GM18502 (cell line): ENCODE measurements around the gene LPP.

ENCODE experiments used
- ATAC-seq: cut with Tn5 transposase; IDR thresholded peaks from one replicate; pipeline ENCODE4 v1.9.1; 2021; ENCODE audit warnings: mild to moderate bottlenecking; ENCODE audit not compliant: unreplicated experiment, poor library complexity

Gene LPP

GRCh38 chr3:188926111-188926510 is 772.2 kb downstream of the LPP start:
- ATAC-seq, result no peak

- no peak for ATAC-seq
Observed at GRCh38 chr3:188926741-188927511, 773.0 kb downstream of the LPP start.

- ATAC-seq, result no peak
Observed at GRCh38 chr3:188927971-188928370, 774.0 kb downstream of the LPP start.

GRCh38 chr3:188929137-188929536 is 775.2 kb downstream of the LPP start:
- no peak for ATAC-seq

GRCh38 chr3:188931036-188931435 is 777.1 kb downstream of the LPP start:
- ATAC-seq, result no peak

- no peak for ATAC-seq
Observed at GRCh38 chr3:188931531-188931930, 777.6 kb downstream of the LPP start.

GRCh38 chr3:188934989-188935388 is 781.0 kb downstream of the LPP start:
- no peak for ATAC-seq

GRCh38 chr3:188936597-188937107 is 782.7 kb downstream of the LPP start:
- ATAC-seq, result no peak

GRCh38 chr3:188937389-188937788 is 783.4 kb downstream of the LPP start:
- ATAC-seq, result no peak

GRCh38 chr3:188938999-188939398 is 785.0 kb downstream of the LPP start:
- no peak for ATAC-seq

GRCh38 chr3:188939814-188940572 is 786.0 kb downstream of the LPP start:
- no peak for ATAC-seq
